K562 (cell line): ENCODE measurements around the gene GOT2. TPM values are rescaled to one million over a fixed set of nuclear protein-coding genes. Genes with fewer than 3 reads are reported as not detected.

Experiments
- CBX2 ChIP-seq: fragments of 200-600 bp; sonication (generic); IDR thresholded peaks from one replicate; pipeline ENCODE4 v1.6.1; 2012; ENCODE audit warnings: mild to moderate bottlenecking, low read length, inconsistent platforms; ENCODE audit not compliant: insufficient read depth, poor library complexity, severe bottlenecking
- COPS2 ChIP-seq: fragments of 450-650 bp; conservative IDR thresholded peaks from 2 replicates; pipeline ENCODE4 v1.6.1; 2016; ENCODE audit warnings: mild to moderate bottlenecking, moderate library complexity
- GATAD2B ChIP-seq: fragments of 450-650 bp; IDR thresholded peaks from 2 replicates; pipeline ENCODE4 v1.6.1; 2017; ENCODE audit warnings: mild to moderate bottlenecking, borderline replicate concordance
- ILK ChIP-seq: fragments of 450-650 bp; IDR thresholded peaks from 2 replicates; pipeline ENCODE4 v1.6.1; 2016; ENCODE audit warnings: missing genetic modification characterization, low read depth, mild to moderate bottlenecking, missing compliant biosample characterization, moderate library complexity, borderline replicate concordance
- JUNB ChIP-seq: fragments of 450-650 bp; formaldehyde crosslinking; conservative IDR thresholded peaks from 2 replicates; pipeline ENCODE4 v1.4.0; 2020; ENCODE audit warnings: mild to moderate bottlenecking
- MAX ChIP-seq: sonication (generic); formaldehyde crosslinking; IDR thresholded peaks from 2 replicates; pipeline ENCODE4 v1.9.0; 2022; ENCODE audit warnings: mild to moderate bottlenecking, missing genetic modification reagents
- MGA ChIP-seq: fragments of 450-650 bp; IDR thresholded peaks from 2 replicates; pipeline ENCODE4 v1.6.1; 2016; ENCODE audit warnings: mild to moderate bottlenecking, moderate library complexity
- PCBP2 ChIP-seq: fragments of 200-400 bp; formaldehyde crosslinking; IDR thresholded peaks from 2 replicates; pipeline ENCODE4 v1.6.1; 2018; ENCODE audit warnings: low read length, low read depth, mild to moderate bottlenecking, moderate library complexity; ENCODE audit not compliant: poor library complexity, severe bottlenecking
- PHB ChIP-seq: fragments of 250-450 bp; sonication (Bioruptor Pico); IDR thresholded peaks from 2 replicates; pipeline ENCODE4 v1.5.0; 2021
- ZFP36 ChIP-seq: fragments of 150-350 bp; IDR thresholded peaks from 2 replicates; pipeline ENCODE4 v1.6.1; 2018; ENCODE audit warnings: low read length, low read depth; ENCODE audit not compliant: partially characterized antibody
- ZNF398 ChIP-seq: fragments of 250-450 bp; sonication (Bioruptor Pico); IDR thresholded peaks from 2 replicates; pipeline ENCODE4 v1.8.0; 2021; ENCODE audit warnings: moderate library complexity, mild to moderate bottlenecking, inconsistent platforms
- ZNF655 ChIP-seq: fragments of 250-450 bp; sonication (Bioruptor Pico); IDR thresholded peaks from 2 replicates; pipeline ENCODE4 v1.5.0; 2021
- polyA plus RNA-seq, 8 experiments: library from polyadenylated mRNA; depleted of rRNA in 4 of 8; stranded (reverse) in 5 of 8; unstranded in 3 of 8; fragments of >200 nt; fragmentation: Nextera tagmentation in 2 of 8; fragmentation: Illumina TruSeq in 1 of 8; extraction: Ambion mirVana in 2 of 8; extraction: Trizol in 1 of 8; gene quantifications; 2 replicates each; pipeline versions ENCODE4 v1.2.1 to v1.2.3, GENCODE V29; 2011 to 2014; ENCODE audit warnings: inconsistent platforms in 1 of 8, missing spikeins in 1 of 8
- total RNA-seq, 7 experiments: library from RNA; depleted of rRNA in 6 of 7; stranded (reverse); fragments of >200 nt in 6 of 7; fragmentation: Illumina TruSeq in 2 of 7; extraction: Trizol in 2 of 7; gene quantifications; 2 replicates each; pipeline versions ENCODE4 v1.2.1 to v1.2.3, GENCODE V29; 2011 to 2021; ENCODE audit warnings: low replicate concordance in 1 of 7

The GOT2 gene
- total and polyA plus RNA-seq, 9 of the 15 experiments (the other 6 are each of a cell fraction or from before 2014, with no cell fraction given): 43.1 to 190 (median 80.2) TPM

GRCh38 chr16:58658796-58659211 is 75.3 kb downstream of the GOT2 start (continued):
- TF ChIP-seq ZNF398 (CRISPR knock-in tag): no peak
- no peak for TF ChIP-seq ZNF655 (CRISPR knock-in tag)
- TF ChIP-seq PHB (CRISPR knock-in tag): 0 out of 2 replicates have a peak, but pooled peaks have one; percentile 13
- peak; percentile 73 for TF ChIP-seq MGA
- no peak for TF ChIP-seq GATAD2B
- TF ChIP-seq ZFP36: no peak
- TF ChIP-seq PCBP2: no peak
- TF ChIP-seq MAX (CRISPR knock-in tag): 0 out of 2 replicates have a peak, but pooled peaks have one; percentile 24
- no peak for TF ChIP-seq JUNB (CRISPR knock-in tag)
- TF ChIP-seq COPS2: no peak
- no peak for TF ChIP-seq ILK (tag)
- no peak for TF ChIP-seq CBX2
